ENCODE data around the gene AHCYL1.

Gene AHCYL1

GRCh38 chr1:109984456-109985246, at the start of gene AHCYL1:
Gene AHCYL1, plus strand, starts transcription at chr1:109984765. Its CDS starts 288 bp downstream, at chr1:109985053.
- peak; percentile 97 for TF ChIP-seq CTCF (IDR thresholded peaks at IDR 0.05; ENCODE audit: extremely low read depth, insufficient read depth, missing control alignments)
- DNase-seq (ENCODE audit: low spot score), result peak; percentile 100
- in situ Hi-C loops (cut with MboI; ENCODE audit: low pct_unique_long_range_greater_than_20kb, low sequenced_read_pairs, unreplicated experiment), result loop anchor here (5.0 to 25.0 kb wide), 3 partner anchors 207 to 447 kb away; partner anchors contain the start of genes GNAI3 and GPR61

- TF ChIP-seq CTCF (IDR thresholded peaks at IDR 0.05; ENCODE audit: extremely low read depth, insufficient read depth, missing control alignments), result no peak
- peak; percentile 5 for DNase-seq (ENCODE audit: low spot score)
- in situ Hi-C loops (cut with MboI; ENCODE audit: low pct_unique_long_range_greater_than_20kb, low sequenced_read_pairs, unreplicated experiment), result no loop called here
These were observed 49.1 kb upstream of the AHCYL1 start for GRCh38 chr1:109935451-109935900.

GRCh38 chr1:109937738-109938137, 46.8 kb upstream of the AHCYL1 start:
- no peak for DNase-seq (ENCODE audit: low spot score)
- in situ Hi-C loops (cut with MboI; ENCODE audit: low pct_unique_long_range_greater_than_20kb, low sequenced_read_pairs, unreplicated experiment), result no loop called here
- no peak for TF ChIP-seq CTCF (IDR thresholded peaks at IDR 0.05; ENCODE audit: extremely low read depth, insufficient read depth, missing control alignments)

- in situ Hi-C loops (cut with MboI; ENCODE audit: low pct_unique_long_range_greater_than_20kb, low sequenced_read_pairs, unreplicated experiment), result no loop called here
- DNase-seq (ENCODE audit: low spot score), result no peak
- TF ChIP-seq CTCF (IDR thresholded peaks at IDR 0.05; ENCODE audit: extremely low read depth, insufficient read depth, missing control alignments), result no peak
These were observed 46.0 kb upstream of the AHCYL1 start for GRCh38 chr1:109938556-109938955.

- in situ Hi-C loops (cut with MboI; ENCODE audit: low pct_unique_long_range_greater_than_20kb, low sequenced_read_pairs, unreplicated experiment), result no loop called here
These were observed 42.1 kb upstream of the AHCYL1 start for GRCh38 chr1:109942434-109942833.

GRCh38 chr1:109944541-109944940, 40.0 kb upstream of the AHCYL1 start:
- TF ChIP-seq CTCF (IDR thresholded peaks at IDR 0.05; ENCODE audit: extremely low read depth, insufficient read depth, missing control alignments), result no peak
- no peak for DNase-seq (ENCODE audit: low spot score)
- in situ Hi-C loops (cut with MboI; ENCODE audit: low pct_unique_long_range_greater_than_20kb, low sequenced_read_pairs, unreplicated experiment), result no loop called here

More at GRCh38 chr1:109942434-109942833, 42.1 kb upstream of the AHCYL1 start:
- TF ChIP-seq CTCF (IDR thresholded peaks at IDR 0.05; ENCODE audit: extremely low read depth, insufficient read depth, missing control alignments), result no peak
- no peak for DNase-seq (ENCODE audit: low spot score)

Data from GM13977 (cell line).